Measurements from ENCODE around the gene ENG. TPM values are rescaled to one million over a fixed set of nuclear protein-coding genes. Genes with fewer than 3 reads are reported as not detected.

Gene ENG
- polyA plus RNA-seq, 3 donors: 15.7 to 26.0 (median 17.9) TPM

- Mint-ChIP-seq H3K9me3 (peaks cover 32 to 37% (median 36%) of the 10 kb centered on the region in 7 donors), H3K36me3 (peaks cover 39% of the 10 kb centered on the region in 2 donors), H3K27me3 (ENCODE audit: low read depth in 3 of 3) (peaks cover 1 to 9% (median 4%) of the 10 kb centered on the region in 3 donors), H3K4me3 (peak overlapping the region; percentile 16 to 93), H3K27ac (no peak overlapping the region), H3K4me1 (peaks cover 19% of the 10 kb centered on the region)
- H3K4me2 ChIP-seq (replicated peaks; ENCODE audit: extremely low read depth, low read length, poor library complexity, severe bottlenecking): peak overlapping the region; percentile 56
- H3K9me3 ChIP-seq (replicated peaks in 1 of 2; ENCODE audit: control insufficient read depth in 1 of 2, insufficient read depth in 1 of 2, low read length in 2 of 2): peaks cover 34 to 36% of the 10 kb centered on the region in 2 donors
- DNase-seq: peak in 2 of 3 donors; percentile 39 to 54
- intact Hi-C loops (cut with micrococcal nuclease): no loop called here
- peaks cover 24 to 32% of the 10 kb centered on the region in 2 donors for H3K4me1 ChIP-seq (ENCODE audit: control insufficient read depth in 1 of 2, insufficient read depth in 2 of 2, low read length in 2 of 2)
- H3K79me2 ChIP-seq (ENCODE audit: insufficient read depth, low read length): no peaks in the 10 kb centered on the region
- no peak overlapping the region for H2AFZ ChIP-seq (ENCODE audit: insufficient read depth, low read depth, low read length, poor library complexity, severe bottlenecking)
- no peak overlapping the region for H3K9ac ChIP-seq (ENCODE audit: insufficient read depth, low read length, poor library complexity, severe bottlenecking)
- TF ChIP-seq CTCF (IDR thresholded peaks at IDR 0.05): no peak
- H3K4me3 ChIP-seq (replicated peaks in 1 of 3; ENCODE audit: low read depth in 2 of 3, low read length in 3 of 3): peak overlapping the region in 1 of 3 experiments; percentile 39
- no peaks in the 10 kb centered on the region for H4K20me1 ChIP-seq (ENCODE audit: insufficient read depth, low read length)
- 22% methylated on average over 11 of the region's 19 CpGs for WGBS (ENCODE audit: insufficient coverage)
- H3K27ac ChIP-seq (ENCODE audit: low read depth in 1 of 2, low read length in 2 of 2): no peak overlapping the region
- H3K36me3 ChIP-seq (replicated peaks in 1 of 2; ENCODE audit: control insufficient read depth in 1 of 2, insufficient read depth in 2 of 2, low read length in 2 of 2): peaks cover 34 to 42% of the 10 kb centered on the region in 2 donors
- no peaks in the 10 kb centered on the region for H3K27me3 ChIP-seq (ENCODE audit: control insufficient read depth in 2 of 2, insufficient read depth in 2 of 2, low read length in 2 of 2)
Observed at GRCh38 chr9:127897193-127897692, 42.8 kb upstream of the ENG start.

GRCh38 chr9:127896395-127897192 lies 42.1 kb upstream of the ENG start:
- Histone ChIP-seq H3K36me3 (replicated peaks in 1 of 2; ENCODE audit: control insufficient read depth in 1 of 2, insufficient read depth in 2 of 2, low read length in 2 of 2) (peaks cover 34 to 44% of the 10 kb centered on the region in 2 donors), H4K20me1 (ENCODE audit: insufficient read depth, low read length) (no peaks in the 10 kb centered on the region), H3K27ac (ENCODE audit: low read depth in 1 of 2, low read length in 2 of 2) (no peak overlapping the region), H2AFZ (ENCODE audit: insufficient read depth, low read depth, low read length, poor library complexity, severe bottlenecking) (no peak overlapping the region), H3K4me3 (replicated peaks in 1 of 3; ENCODE audit: low read depth in 2 of 3, low read length in 3 of 3) (peak overlapping the region in 1 of 3 experiments; percentile 39), H3K79me2 (ENCODE audit: insufficient read depth, low read length) (no peaks in the 10 kb centered on the region), H3K4me2 (replicated peaks; ENCODE audit: extremely low read depth, low read length, poor library complexity, severe bottlenecking) (peak overlapping the region; percentile 56), H3K9ac (ENCODE audit: insufficient read depth, low read length, poor library complexity, severe bottlenecking) (no peak overlapping the region), H3K9me3 (replicated peaks in 1 of 2; ENCODE audit: control insufficient read depth in 1 of 2, insufficient read depth in 1 of 2, low read length in 2 of 2) (peaks cover 34 to 36% of the 10 kb centered on the region in 2 donors), H3K27me3 (ENCODE audit: control insufficient read depth in 2 of 2, insufficient read depth in 2 of 2, low read length in 2 of 2) (no peaks in the 10 kb centered on the region), H3K4me1 (ENCODE audit: control insufficient read depth in 1 of 2, insufficient read depth in 2 of 2, low read length in 2 of 2) (peaks cover 24 to 32% of the 10 kb centered on the region in 2 donors)
- Mint-ChIP-seq H3K9me3 (peaks cover 32 to 37% (median 36%) of the 10 kb centered on the region in 7 donors), H3K27ac (peak overlapping the region in 1 of 7 donors; percentile 54), H3K4me1 (peaks cover 19% of the 10 kb centered on the region), H3K27me3 (ENCODE audit: low read depth in 3 of 3) (peaks cover 1 to 9% (median 4%) of the 10 kb centered on the region in 3 donors), H3K4me3 (peak overlapping the region in 1 of 2 donors; percentile 93), H3K36me3 (peaks cover 40 to 42% of the 10 kb centered on the region in 2 donors)
- TF ChIP-seq CTCF (IDR thresholded peaks at IDR 0.05): no peak
- no peak for DNase-seq
- 93% methylated on average over 14 of the region's 16 CpGs for WGBS (ENCODE audit: insufficient coverage)
- intact Hi-C loops (cut with micrococcal nuclease): no loop called here

Measured in CD14-positive monocyte (primary cell).